ENCODE results near the gene TMEM59L.

TMEM59L gene

GRCh38 chr19:18635831-18636182 is 23.1 kb downstream of the TMEM59L start:
- TF ChIP-seq CTCF (conservative IDR thresholded peaks at IDR 0.05; ENCODE audit: low read depth, low read length), result no peak
- H3K4me3 ChIP-seq (ENCODE audit: low read depth, low read length), result no peak overlapping the region
- no peak for DNase-seq (ENCODE audit: low read depth)

GRCh38 chr19:18636183-18636968 is 23.7 kb downstream of the TMEM59L start:
- DNase-seq (ENCODE audit: low read depth), result peak; percentile 96
- no peak for TF ChIP-seq CTCF (conservative IDR thresholded peaks at IDR 0.05; ENCODE audit: low read depth, low read length)
- H3K4me3 ChIP-seq (ENCODE audit: low read depth, low read length), result peak overlapping the region; percentile 71

GRCh38 chr19:18636969-18637629 is 24.4 kb downstream of the TMEM59L start, which contains the start of gene KLHL26:
Gene KLHL26 (plus strand): TSS chr19:18637028. CDS start chr19:18637055, 27 bp downstream.
- H3K4me3 ChIP-seq (ENCODE audit: low read depth, low read length), result peak within 1 kb of the TSS; percentile 71
- no peak for TF ChIP-seq CTCF (conservative IDR thresholded peaks at IDR 0.05; ENCODE audit: low read depth, low read length)
- no peak for DNase-seq (ENCODE audit: low read depth)

- H3K4me3 ChIP-seq (ENCODE audit: low read depth, low read length), result no peak overlapping the region
- TF ChIP-seq CTCF (conservative IDR thresholded peaks at IDR 0.05; ENCODE audit: low read depth, low read length), result no peak
- DNase-seq (ENCODE audit: low read depth), result no peak
These were observed 25.3 kb downstream of the TMEM59L start for GRCh38 chr19:18637673-18638630.

GRCh38 chr19:18639706-18640243 is 27.1 kb downstream of the TMEM59L start:
- no peak overlapping the region for H3K4me3 ChIP-seq (ENCODE audit: low read depth, low read length)
- DNase-seq (ENCODE audit: low read depth), result peak; percentile 41
- no peak for TF ChIP-seq CTCF (conservative IDR thresholded peaks at IDR 0.05; ENCODE audit: low read depth, low read length)

- H3K4me3 ChIP-seq (ENCODE audit: low read depth, low read length), result no peak overlapping the region
- TF ChIP-seq CTCF (conservative IDR thresholded peaks at IDR 0.05; ENCODE audit: low read depth, low read length), result no peak
- DNase-seq (ENCODE audit: low read depth), result no peak
These were observed 31.7 kb downstream of the TMEM59L start for GRCh38 chr19:18644196-18645034.
